Kidney epithelial cell (primary cell): ENCODE measurements around the gene ANKRD55. TPM values are rescaled to one million over a fixed set of nuclear protein-coding genes. Genes with fewer than 3 reads are reported as not detected.
"Not testable (repeated sequence)": the region's sequence is repeated elsewhere in the genome, so short reads cannot be mapped to it uniquely, and the experiment has no call there.

ENCODE experiments used
- DNase-seq: peaks from one replicate; pipeline ENCODE4 v3.0.0-alpha.2; 2010; ENCODE audit warnings: low read depth
- H3K27me3 ChIP-seq: 2 replicates; pipeline ENCODE4 v1.6.0; 2011; ENCODE audit warnings: low read length; ENCODE audit not compliant: control insufficient read depth, insufficient read depth
- H3K36me3 ChIP-seq: 2 replicates; pipeline ENCODE4 v1.5.1; 2011; ENCODE audit warnings: low read length; ENCODE audit not compliant: control insufficient read depth, insufficient read depth
- H3K4me3 ChIP-seq: 2 replicates; pipeline ENCODE4 v1.5.1; 2011; ENCODE audit warnings: low read depth, mild to moderate bottlenecking, control low read depth, low read length
- total RNA-seq: library from RNA; depleted of rRNA; stranded (reverse); fragments of >200 nt; gene quantifications from 2 replicates; pipeline ENCODE4 v1.2.3, GENCODE V29; 2015
- TF ChIP-seq, protein P1 (sequence below): IDR thresholded peaks from 2 replicates; pipeline ENCODE4 v1.5.1; 2011; ENCODE audit warnings: mild to moderate bottlenecking, moderate library complexity, low read length, control low read depth, inconsistent platforms; ENCODE audit not compliant: insufficient read depth, poor library complexity, severe bottlenecking

ANKRD55 gene
- total RNA-seq, 1 donor from 2014 or later = not detected

DNA sequence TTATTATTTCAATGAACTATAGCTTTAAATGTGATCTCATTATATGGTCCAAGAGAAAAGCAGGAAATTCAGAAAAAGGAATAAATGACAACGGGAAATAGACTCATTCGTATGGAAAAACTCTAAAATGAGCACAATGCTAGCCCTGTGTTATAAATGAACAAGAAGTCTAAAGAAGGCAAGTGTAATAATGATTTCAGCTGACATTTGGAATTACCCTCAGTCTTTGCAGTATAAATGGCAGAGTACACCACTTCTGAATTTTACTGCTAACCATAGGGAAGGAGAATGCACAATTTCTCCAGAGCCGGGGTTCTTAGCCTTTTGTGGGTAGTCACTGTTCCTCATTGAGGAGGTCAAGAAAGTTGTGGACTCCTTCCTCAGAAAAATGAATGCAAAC is 93.1 kb downstream of the ANKRD55 start:
- Histone ChIP-seq H3K27me3 (no peaks in the 10 kb centered on the region), H3K36me3 (no peaks in the 10 kb centered on the region), H3K4me3 (no peak overlapping the region)
- DNase-seq = no peak
- TF ChIP-seq, protein P1, sequence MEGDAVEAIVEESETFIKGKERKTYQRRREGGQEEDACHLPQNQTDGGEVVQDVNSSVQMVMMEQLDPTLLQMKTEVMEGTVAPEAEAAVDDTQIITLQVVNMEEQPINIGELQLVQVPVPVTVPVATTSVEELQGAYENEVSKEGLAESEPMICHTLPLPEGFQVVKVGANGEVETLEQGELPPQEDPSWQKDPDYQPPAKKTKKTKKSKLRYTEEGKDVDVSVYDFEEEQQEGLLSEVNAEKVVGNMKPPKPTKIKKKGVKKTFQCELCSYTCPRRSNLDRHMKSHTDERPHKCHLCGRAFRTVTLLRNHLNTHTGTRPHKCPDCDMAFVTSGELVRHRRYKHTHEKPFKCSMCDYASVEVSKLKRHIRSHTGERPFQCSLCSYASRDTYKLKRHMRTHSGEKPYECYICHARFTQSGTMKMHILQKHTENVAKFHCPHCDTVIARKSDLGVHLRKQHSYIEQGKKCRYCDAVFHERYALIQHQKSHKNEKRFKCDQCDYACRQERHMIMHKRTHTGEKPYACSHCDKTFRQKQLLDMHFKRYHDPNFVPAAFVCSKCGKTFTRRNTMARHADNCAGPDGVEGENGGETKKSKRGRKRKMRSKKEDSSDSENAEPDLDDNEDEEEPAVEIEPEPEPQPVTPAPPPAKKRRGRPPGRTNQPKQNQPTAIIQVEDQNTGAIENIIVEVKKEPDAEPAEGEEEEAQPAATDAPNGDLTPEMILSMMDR = no peak

DNA sequence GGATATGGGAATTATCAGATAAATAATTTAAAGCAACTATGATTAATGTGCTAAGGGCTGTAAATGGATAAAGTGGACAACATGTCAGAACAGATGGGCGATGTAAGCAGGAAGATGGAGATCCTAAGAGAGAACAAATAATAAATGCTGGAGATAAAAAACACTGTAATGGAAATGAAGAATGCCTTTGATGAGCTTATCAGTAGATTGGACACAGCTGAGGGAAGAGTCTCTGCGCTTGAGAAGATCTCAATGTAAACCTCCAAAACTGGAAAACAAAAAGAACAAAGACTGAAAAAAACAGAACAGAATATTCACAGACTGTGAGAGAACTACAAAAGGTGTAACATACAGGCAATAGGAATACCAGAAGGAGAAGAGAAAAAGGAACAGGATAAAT is 102.5 kb downstream of the ANKRD55 start:
- Histone ChIP-seq H3K4me3 (no peak overlapping the region), H3K27me3 (no peaks in the 10 kb centered on the region), H3K36me3 (no peaks in the 10 kb centered on the region)
- DNase-seq = no peak
- TF ChIP-seq, protein P1 = no peak

DNA sequence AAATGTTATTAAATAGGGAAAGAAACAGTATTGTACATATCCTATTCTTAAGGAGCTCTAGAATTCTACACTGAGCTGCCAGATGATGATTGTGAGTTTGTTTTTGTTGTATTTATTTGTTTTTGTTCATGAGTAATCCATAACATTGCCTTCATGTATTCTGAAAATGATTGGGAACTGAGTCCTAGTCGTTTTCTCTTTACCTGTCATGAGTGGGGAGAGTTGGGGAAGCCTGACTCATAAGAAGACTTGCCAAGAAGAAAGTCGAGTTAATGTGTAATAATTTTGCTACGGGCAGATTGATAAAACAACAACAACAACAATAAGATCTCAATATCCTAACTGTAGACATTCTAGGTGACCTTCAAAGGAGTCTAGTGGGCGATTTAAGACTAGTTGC is 103.8 kb downstream of the ANKRD55 start:
- TF ChIP-seq, protein P1 = no peak
- Histone ChIP-seq H3K27me3 (no peaks in the 10 kb centered on the region), H3K4me3 (no peak overlapping the region), H3K36me3 (no peaks in the 10 kb centered on the region)
- DNase-seq = no peak

DNA sequence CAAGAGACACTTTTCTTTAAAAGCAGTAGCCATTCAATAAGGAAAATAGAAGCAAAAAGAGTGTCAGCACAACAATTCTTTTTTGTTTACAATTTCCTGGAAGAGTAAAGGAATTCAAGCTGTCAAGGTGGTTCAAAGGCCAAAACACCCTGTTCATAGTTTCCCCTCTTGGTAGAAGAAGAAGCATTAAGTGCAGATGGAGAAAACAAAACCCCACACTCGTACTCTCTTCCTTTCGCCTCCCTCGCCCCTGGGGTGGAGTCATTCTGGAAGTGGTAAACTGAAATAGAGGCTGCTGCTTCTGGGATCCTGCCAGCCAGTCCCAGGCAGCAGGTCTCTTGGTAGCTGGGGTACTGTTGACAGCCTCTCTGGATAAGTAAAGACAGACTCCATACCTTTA is 105.0 kb downstream of the ANKRD55 start:
- no peaks in the 10 kb centered on the region for H3K27me3 ChIP-seq
- DNase-seq = no peak
- TF ChIP-seq, protein P1 = no peak
- no peak overlapping the region for H3K4me3 ChIP-seq
- H3K36me3 ChIP-seq = no peaks in the 10 kb centered on the region

DNA sequence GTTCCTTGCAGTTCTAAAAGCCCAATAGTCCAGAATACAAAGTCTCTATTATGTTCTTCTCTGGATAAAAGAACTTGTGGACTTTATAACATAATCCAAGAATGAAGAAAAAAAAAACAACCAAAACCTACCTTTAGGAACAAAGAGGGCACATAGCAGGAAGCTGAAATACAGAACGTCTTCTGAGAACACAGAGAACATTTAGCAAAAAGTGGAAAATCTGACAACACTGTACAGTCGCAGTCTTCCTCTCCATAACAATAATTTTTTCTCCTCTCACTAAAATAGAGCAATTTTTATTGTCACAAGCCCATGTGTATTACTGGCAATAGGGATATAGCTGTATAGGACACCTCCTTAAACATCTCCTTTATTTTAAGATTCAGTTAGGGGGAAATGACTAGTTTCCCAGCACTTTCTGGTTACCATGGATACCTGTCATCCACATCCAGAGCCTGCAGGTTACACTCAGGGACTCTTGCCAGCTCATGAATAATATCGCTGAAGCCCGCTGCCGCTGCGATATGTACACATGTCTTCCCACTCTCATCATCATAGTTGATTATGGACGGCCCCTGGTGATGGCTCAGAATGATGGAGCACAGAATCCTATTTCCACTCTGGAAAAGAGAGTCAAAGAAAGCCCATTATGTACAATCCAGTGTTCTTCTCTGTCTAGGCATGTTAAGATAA is 106.5 kb downstream of the ANKRD55 start:
- Histone ChIP-seq H3K36me3 (no peaks in the 10 kb centered on the region), H3K4me3 (no peak overlapping the region), H3K27me3 (no peaks in the 10 kb centered on the region)
- TF ChIP-seq, protein P1 = no peak
- no peak for DNase-seq

DNA sequence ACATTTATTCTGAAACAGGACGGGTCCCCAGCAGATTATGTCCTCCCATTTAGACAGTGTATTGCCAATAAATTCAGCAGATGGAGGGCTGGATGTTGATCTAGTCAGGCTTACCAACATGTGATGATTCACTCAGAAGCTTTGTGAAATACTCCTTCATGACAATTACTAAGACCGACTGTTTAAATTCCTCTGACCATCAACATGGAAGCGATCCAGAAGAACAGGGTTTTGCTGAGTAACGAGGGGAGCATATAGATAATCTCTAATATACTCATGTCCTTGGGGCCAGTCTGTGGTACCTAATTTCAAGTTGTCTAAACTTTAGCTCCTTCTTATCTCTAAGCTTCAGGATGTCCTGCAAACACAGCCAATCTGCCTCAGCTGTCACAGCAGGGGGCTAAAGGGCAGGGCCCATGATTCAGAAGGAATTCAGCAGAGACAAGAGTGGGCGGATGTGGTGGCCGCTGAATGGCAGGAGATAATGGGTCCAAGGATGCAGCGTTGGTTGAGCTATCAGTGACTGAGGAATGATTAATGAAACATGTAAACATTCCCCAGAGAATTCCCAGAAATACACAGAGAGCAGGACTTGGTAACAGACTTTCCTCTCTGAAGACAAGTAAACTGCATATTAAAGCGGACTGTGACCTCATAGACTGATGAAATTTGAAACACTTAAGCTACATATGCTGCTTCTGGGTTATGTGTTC is 109.4 kb downstream of the ANKRD55 start:
- peak; percentile 93 for DNase-seq
- TF ChIP-seq, protein P1 = no peak
- Histone ChIP-seq H3K36me3 (no peaks in the 10 kb centered on the region), H3K27me3 (no peaks in the 10 kb centered on the region), H3K4me3 (no peak overlapping the region)

DNA sequence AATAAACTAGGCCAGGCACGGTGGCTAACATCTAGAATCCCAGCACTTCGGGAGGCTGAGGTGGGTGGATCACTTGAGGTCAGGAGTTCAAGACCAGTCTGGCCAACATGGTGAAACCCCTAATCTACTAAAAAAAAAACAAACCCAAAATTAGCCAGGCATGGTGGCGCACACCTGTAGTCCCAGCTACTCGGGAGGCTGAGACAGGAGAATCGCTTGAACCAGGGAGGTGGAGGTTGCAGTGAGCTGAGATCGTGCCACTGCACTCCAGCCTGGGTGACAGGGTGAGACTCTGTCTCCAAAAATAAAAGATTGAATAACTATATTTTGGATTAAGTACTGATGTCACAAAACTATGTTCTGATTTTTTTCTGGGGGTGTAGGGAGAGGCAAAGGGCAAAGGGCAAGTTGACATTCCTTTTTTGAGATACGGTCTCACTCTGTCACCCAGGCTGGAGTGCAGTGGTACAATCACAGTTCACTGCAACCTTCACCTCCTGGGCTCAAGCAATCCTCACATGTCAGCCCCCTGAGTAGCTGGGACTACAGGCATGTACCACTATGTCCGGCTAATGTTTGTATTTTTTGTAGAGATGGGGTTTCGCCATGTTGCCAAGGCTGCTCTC is 110.7 kb downstream of the ANKRD55 start:
- not testable (repeated sequence) for DNase-seq, H3K4me3 ChIP-seq, H3K27me3 ChIP-seq, H3K36me3 ChIP-seq
